Panc1 (cell line): ENCODE measurements around the gene RNF4. TPM values are rescaled to one million over a fixed set of nuclear protein-coding genes. Genes with fewer than 3 reads are reported as not detected.

Experiments used
- ATAC-seq: fragments of 200-7000 bp; cut with Tn5 transposase; 2 replicates; pipeline ENCODE4 v1.9.1; 2020; ENCODE audit warnings: mild to moderate bottlenecking, moderate library complexity
- BruUV-seq: library from RNA; stranded (reverse); fragments of 400-500 nt; replicated peaks from 2 replicates; lab custom pipeline; 2021; lab: Mats Ljungman, UMichigan
- CTCF ChIA-PET: fragments of 300-600 bp; sonication (Branson Sonifier 250); formaldehyde crosslinking; loops from one replicate; lab custom pipeline; 2022; ENCODE audit warnings: antibody characterized with exemption; lab: Charles Lee
- POLR2A ChIA-PET: fragments of 300-600 bp; sonication (Branson Sonifier 250); formaldehyde crosslinking; loops from one replicate; lab custom pipeline; 2022; ENCODE audit warnings: antibody characterized with exemption; lab: Charles Lee
- DNase-seq: peaks from one replicate; pipeline ENCODE4 v3.0.0-alpha.2; 2010; ENCODE audit warnings: low read depth, low spot score
- H3K27ac ChIP-seq: 2 replicates; pipeline ENCODE4 v1.5.1; 2011; ENCODE audit warnings: mild to moderate bottlenecking, low read length, inconsistent platforms
- H3K27me3 ChIP-seq: fragments of 200-500 bp; sonication (Bioruptor generic); 2 replicates; pipeline ENCODE4 v1.6.0; 2014; ENCODE audit warnings: low read length, inconsistent platforms; ENCODE audit not compliant: control insufficient read depth, insufficient read depth
- H3K36me3 ChIP-seq: fragments of 200-500 bp; sonication (Bioruptor generic); 2 replicates; pipeline ENCODE4 v1.5.1; 2014; ENCODE audit warnings: inconsistent platforms, mild to moderate bottlenecking, low read length, moderate library complexity; ENCODE audit not compliant: control insufficient read depth, insufficient read depth
- H3K4me1 ChIP-seq: 2 replicates; pipeline ENCODE4 v1.5.1; 2011; ENCODE audit warnings: inconsistent platforms, mild to moderate bottlenecking, low read length, moderate library complexity; ENCODE audit not compliant: control insufficient read depth, insufficient read depth
- H3K4me3 ChIP-seq, 2 experiments: 2 replicates each; pipeline ENCODE4 v1.5.1; 2011 to 2012; ENCODE audit warnings: low read depth in 2 of 2, low read length in 2 of 2, mild to moderate bottlenecking in 2 of 2, inconsistent platforms in 1 of 2, moderate library complexity in 1 of 2
- H3K9me3 ChIP-seq: fragments of 200-500 bp; sonication (Bioruptor generic); 2 replicates; pipeline ENCODE4 v1.5.1; 2014; ENCODE audit warnings: low read depth, mild to moderate bottlenecking, inconsistent platforms, low read length, moderate library complexity; ENCODE audit not compliant: control insufficient read depth, insufficient read depth
- CTCF ChIP-seq: fragments of 450-650 bp; IDR thresholded peaks from 2 replicates; pipeline ENCODE4 v1.5.1; 2017; ENCODE audit warnings: mild to moderate bottlenecking
- POLR2AphosphoS5 ChIP-seq: IDR thresholded peaks from 2 replicates; pipeline ENCODE4 v1.6.1; 2012; ENCODE audit warnings: mild to moderate bottlenecking, low read depth, low read length, moderate library complexity
- REST ChIP-seq, 2 experiments: IDR thresholded peaks; 2 replicates each; pipeline ENCODE4 v1.6.1; 2011 to 2012; ENCODE audit warnings: low read depth in 2 of 2, control low read depth in 1 of 2, low read length in 1 of 2, mild to moderate bottlenecking in 1 of 2, moderate library complexity in 1 of 2; ENCODE audit not compliant: insufficient read depth in 1 of 2
- SIN3A ChIP-seq: IDR thresholded peaks from 2 replicates; pipeline ENCODE4 v1.6.1; 2012; ENCODE audit warnings: low read depth, mild to moderate bottlenecking, low read length, moderate library complexity, borderline replicate concordance; ENCODE audit not compliant: insufficient read depth
- TCF7L2 ChIP-seq: IDR thresholded peaks from 2 replicates; pipeline ENCODE4 v1.6.1; 2011; ENCODE audit warnings: mild to moderate bottlenecking, low read depth, low read length, inconsistent platforms
- in situ Hi-C: cut with HindIII; loops from 2 replicates; pipeline ENCODE4 v1.10.0; 2016; ENCODE audit warnings: low sequenced_read_pairs, low pct_unique_long_range_greater_than_20kb
- intact Hi-C: fragments of 100-400 bp; cut with micrococcal nuclease; formaldehyde crosslinking; loops from one replicate; pipeline ENCODE4 v1.10.0; 2022; ENCODE audit not compliant: unreplicated experiment
- total RNA-seq: library from RNA; stranded (reverse); gene quantifications from one replicate; pipeline ENCODE4 v1.2.1, GENCODE V29; 2021; ENCODE audit not compliant: unreplicated experiment

Gene RNF4
- total RNA-seq, 1 experiment from 2014 or later, result 55.0 TPM

- in situ Hi-C loops (no loop called here), intact Hi-C loops (no loop called here)
- Histone ChIP-seq H3K4me1 (no peaks in the 10 kb centered on the region; the same call in 1 of the 2 replicates), H3K36me3 (no peaks in the 10 kb centered on the region), H3K27me3 (no peaks in the 10 kb centered on the region), H3K9me3 (no peaks in the 10 kb centered on the region), H3K4me3 (no peak overlapping the region), H3K27ac (no peak overlapping the region)
- CTCF ChIA-PET, result no interaction called here
- ATAC-seq (no peak), DNase-seq (no peak)
- TF ChIP-seq CTCF (no peak), POLR2AphosphoS5 (no peak), REST (IDR thresholded peaks at IDR 0.05; ENCODE audit: insufficient read depth in 1 of 2, low read depth in 2 of 2, low read length in 1 of 2) (no peak), SIN3A (no peak), TCF7L2 (no peak)
- POLR2A ChIA-PET, result no interaction called here
- BruUV-seq, result no TSS peak
These were observed 32.0 kb upstream of the RNF4 start for GRCh38 chr4:2436761-2437474.

- H3K4me3 ChIP-seq, result no peak overlapping the region
- ChIA-PET CTCF (no interaction called here), POLR2A (no interaction called here)
- no peaks in the 10 kb centered on the region for H3K27me3 ChIP-seq
- BruUV-seq, result no TSS peak
- no peaks in the 10 kb centered on the region for H3K36me3 ChIP-seq
- no peaks in the 10 kb centered on the region; the same call in 1 of the 2 replicates for H3K4me1 ChIP-seq
- no peak for ATAC-seq
- H3K27ac ChIP-seq, result no peak overlapping the region
- DNase-seq, result no peak
- intact Hi-C loops, result no loop called here
- TF ChIP-seq SIN3A (no peak), CTCF (no peak), POLR2AphosphoS5 (no peak), TCF7L2 (no peak), REST (IDR thresholded peaks at IDR 0.05; ENCODE audit: insufficient read depth in 1 of 2, low read depth in 2 of 2, low read length in 1 of 2) (no peak)
- no peaks in the 10 kb centered on the region for H3K9me3 ChIP-seq
- in situ Hi-C loops, result no loop called here
These were observed 31.3 kb upstream of the RNF4 start for GRCh38 chr4:2437475-2438215.
